HCT116 (cell line): ENCODE measurements around the gene C13orf46. TPM values are rescaled to one million over a fixed set of nuclear protein-coding genes. Genes with fewer than 3 reads are reported as not detected.

Experiments used
- ATAC-seq: fragments of 200-7000 bp; cut with Tn5 transposase; 2 replicates; pipeline ENCODE4 v1.9.1; 2020; ENCODE audit warnings: mild to moderate bottlenecking, moderate library complexity
- BruUV-seq: library from RNA; stranded (reverse); fragments of 400-500 nt; replicated peaks from 2 replicates; lab custom pipeline; 2021; lab: Mats Ljungman, UMichigan
- CTCF ChIA-PET: fragments of 300-600 bp; sonication (Branson Sonifier 250); formaldehyde crosslinking; loops from one replicate; lab custom pipeline; 2021; ENCODE audit warnings: antibody characterized with exemption; lab: Charles Lee
- POLR2A ChIA-PET: fragments of 300-600, 350-600 bp; sonication (Branson Sonifier 250); formaldehyde crosslinking; loops from one replicate; lab custom pipeline; 2021; ENCODE audit warnings: antibody characterized with exemption; lab: Charles Lee
- RAD21 ChIA-PET, 2 experiments: fragments of 300-600 bp; sonication (Branson Sonifier 250); formaldehyde crosslinking; loops; one replicate each; lab custom pipeline; 2023; ENCODE audit warnings: low total read pairs in 2 of 2; ENCODE audit not compliant: uncharacterized antibody in 2 of 2, unreplicated experiment in 2 of 2, low non-redundant PET in 1 of 2; lab: Charles Lee
- DNase-seq: peaks from one replicate; pipeline ENCODE4 v3.0.0-alpha.2; 2010; ENCODE audit warnings: low read depth, low spot score
- H2AFZ ChIP-seq: fragments of 200-600 bp; shearing (Covaris generic), sonication (generic); 2 replicates; pipeline ENCODE4 v1.6.1; 2017; ENCODE audit warnings: low read depth, mixed run types, mixed read lengths, antibody characterized with exemption, low read length; ENCODE audit not compliant: poor library complexity, severe bottlenecking
- H3K27ac ChIP-seq: 2 replicates; pipeline ENCODE4 v1.5.1; 2012; ENCODE audit warnings: low read depth, low read length
- H3K27me3 ChIP-seq: fragments of 200-600 bp; sonication (generic); 2 replicates; pipeline ENCODE4 v1.6.1; 2016; ENCODE audit warnings: mixed run types, low read length, mixed read lengths; ENCODE audit not compliant: insufficient read depth
- H3K36me3 ChIP-seq, 2 experiments: fragments of 200-500 bp in 1 of 2; fragments of 200-600 bp in 1 of 2; sonication (Bioruptor generic) in 1 of 2; sonication (generic) in 1 of 2; 2 replicates each; pipeline versions ENCODE4 v1.5.1 to v1.6.1; 2014 to 2016; ENCODE audit warnings: low read length in 2 of 2, inconsistent platforms in 1 of 2, mixed read lengths in 1 of 2, mixed run types in 1 of 2; ENCODE audit not compliant: insufficient read depth in 2 of 2, control insufficient read depth in 1 of 2
- H3K4me1 ChIP-seq, 2 experiments: fragments of 200-600 bp in 1 of 2; sonication (generic) in 1 of 2; 2 replicates each; pipeline versions ENCODE4 v1.5.1 to v1.6.1; 2012 to 2017; ENCODE audit warnings: low read length in 2 of 2, inconsistent platforms in 1 of 2, mild to moderate bottlenecking in 1 of 2, mixed read lengths in 1 of 2, mixed run types in 1 of 2, moderate library complexity in 1 of 2; ENCODE audit not compliant: insufficient read depth in 2 of 2, control insufficient read depth in 1 of 2
- H3K4me2 ChIP-seq: fragments of 200-600 bp; sonication (generic); 2 replicates; pipeline ENCODE4 v1.6.1; 2017; ENCODE audit warnings: mixed run types, low read length, mixed read lengths
- H3K4me3 ChIP-seq, 2 experiments: fragments of 200-600 bp in 1 of 2; sonication (generic) in 1 of 2; replicated peaks in 1 of 2; 2 replicates each; pipeline ENCODE4 v1.5.1; 2011 to 2016; ENCODE audit warnings: low read length in 2 of 2, control low read depth in 1 of 2, low read depth in 1 of 2, mild to moderate bottlenecking in 1 of 2, mixed read lengths in 1 of 2, mixed run types in 1 of 2
- H3K79me2 ChIP-seq: fragments of 200-600 bp; sonication (generic); 2 replicates; pipeline ENCODE4 v1.6.1; 2017; ENCODE audit warnings: mild to moderate bottlenecking, mixed run types, low read length, moderate library complexity, mixed read lengths; ENCODE audit not compliant: insufficient read depth
- H3K9ac ChIP-seq: fragments of 200-600 bp; sonication (generic); 2 replicates; pipeline ENCODE4 v1.6.1; 2016; ENCODE audit warnings: low read length, mixed read lengths
- H3K9me2 ChIP-seq: fragments of 200-600 bp; sonication (generic), shearing (Covaris generic); 2 replicates; pipeline ENCODE4 v1.6.1; 2017; ENCODE audit warnings: mixed run types, mild to moderate bottlenecking, moderate library complexity; ENCODE audit not compliant: insufficient read depth
- H3K9me3 ChIP-seq, 2 experiments: fragments of 200-500 bp in 1 of 2; fragments of 200-600 bp in 1 of 2; sonication (Bioruptor generic) in 1 of 2; sonication (generic) in 1 of 2; 2 replicates each; pipeline ENCODE4 v1.6.1; 2014 to 2017; ENCODE audit warnings: low read length in 2 of 2, mixed read lengths in 2 of 2, inconsistent platforms in 1 of 2, low read depth in 1 of 2, mild to moderate bottlenecking in 1 of 2, mixed run types in 1 of 2, moderate library complexity in 1 of 2; ENCODE audit not compliant: control insufficient read depth in 1 of 2, insufficient read depth in 1 of 2
- H4K20me1 ChIP-seq: fragments of 200-600 bp; sonication (generic), shearing (Covaris generic); 2 replicates; pipeline ENCODE4 v1.6.1; 2017; ENCODE audit warnings: mixed run types, mild to moderate bottlenecking, moderate library complexity; ENCODE audit not compliant: insufficient read depth
- ATF3 ChIP-seq: IDR thresholded peaks from 2 replicates; pipeline ENCODE4 v1.6.1; 2012
- CBX3 ChIP-seq: IDR thresholded peaks from 2 replicates; pipeline ENCODE4 v1.6.1; 2012; ENCODE audit warnings: low read depth
- CTCF ChIP-seq, 3 experiments: fragments of 200-600 bp in 1 of 3; sonication (generic) in 1 of 3; IDR thresholded peaks in 2 of 3; conservative IDR thresholded peaks in 1 of 3; 2 replicates each; pipeline ENCODE4 v1.5.1; 2012 to 2017; ENCODE audit warnings: low read depth in 2 of 3, low read length in 2 of 3, antibody characterized with exemption in 1 of 3, borderline replicate concordance in 1 of 3, control low read depth in 1 of 3, mild to moderate bottlenecking in 1 of 3, mixed read lengths in 1 of 3, mixed run types in 1 of 3, moderate library complexity in 1 of 3; ENCODE audit not compliant: insufficient read depth in 1 of 3
- ELF1 ChIP-seq: IDR thresholded peaks from 2 replicates; pipeline ENCODE4 v1.6.1; 2012; ENCODE audit warnings: low read depth, borderline replicate concordance
- EZH2 ChIP-seq: fragments of 200-600 bp; sonication (generic); IDR thresholded peaks from 2 replicates; pipeline ENCODE4 v1.6.1; 2017; ENCODE audit warnings: antibody characterized with exemption, mixed run types
- FOSL1 ChIP-seq: IDR thresholded peaks from 2 replicates; pipeline ENCODE4 v1.6.1; 2012; ENCODE audit warnings: low read depth
- JUND ChIP-seq: IDR thresholded peaks from 2 replicates; pipeline ENCODE4 v1.6.1; 2012
- SIN3A ChIP-seq: IDR thresholded peaks from 2 replicates; pipeline ENCODE4 v1.6.1; 2012; ENCODE audit warnings: low read depth
- SP1 ChIP-seq: IDR thresholded peaks from 2 replicates; pipeline ENCODE4 v1.6.1; 2012; ENCODE audit warnings: low read depth
- TCF7L2 ChIP-seq: IDR thresholded peaks from 2 replicates; pipeline ENCODE4 v1.7.0; 2011; ENCODE audit warnings: borderline replicate concordance, inconsistent platforms; ENCODE audit not compliant: insufficient read depth, insufficient read length; ENCODE audit errors: extremely low read depth
- YY1 ChIP-seq: IDR thresholded peaks from 2 replicates; pipeline ENCODE4 v1.6.1; 2011; ENCODE audit warnings: low read length, low read depth, moderate library complexity, mild to moderate bottlenecking; ENCODE audit not compliant: insufficient replicate concordance; ENCODE audit errors: extremely low read depth
- ZBTB33 ChIP-seq: IDR thresholded peaks from 2 replicates; pipeline ENCODE4 v1.6.1; 2011; ENCODE audit warnings: mild to moderate bottlenecking, low read length, moderate library complexity; ENCODE audit not compliant: insufficient replicate concordance; ENCODE audit errors: extremely low read depth
- ZNF274 ChIP-seq: fragments of 200-500 bp; sonication (Bioruptor generic); IDR thresholded peaks from 2 replicates; pipeline ENCODE4 v1.6.1; 2014; ENCODE audit warnings: mild to moderate bottlenecking, low read depth, low read length, inconsistent platforms
- intact Hi-C: fragments of 100-400 bp; cut with micrococcal nuclease; formaldehyde crosslinking; loops from 2 replicates; pipeline ENCODE4 v1.10.0; 2022
- total RNA-seq: library from RNA; stranded (reverse); gene quantifications from one replicate; pipeline ENCODE4 v1.2.1, GENCODE V29; 2021; ENCODE audit not compliant: unreplicated experiment

C13orf46 gene
- total RNA-seq, 1 experiment from 2014 or later: 0.93 TPM

GRCh38 chr13:113927661-113928581 lies 46.0 kb downstream of the C13orf46 start:
- no peak for ATAC-seq
- RAD21 ChIA-PET: no interaction called here
- H3K9ac ChIP-seq: no peak overlapping the region
- H3K9me2 ChIP-seq: no peaks in the 10 kb centered on the region
- H2AFZ ChIP-seq: no peak overlapping the region
- no peak overlapping the region for H3K27ac ChIP-seq
- CTCF ChIA-PET: no interaction called here
- TF ChIP-seq SP1 (no peak), ELF1 (no peak), SIN3A (no peak), JUND (no peak), CTCF (IDR thresholded peaks at IDR 0.05 in 2 of 3, conservative IDR thresholded peaks at IDR 0.05 in 1 of 3; ENCODE audit: borderline replicate concordance in 1 of 3, insufficient read depth in 1 of 3, low read depth in 2 of 3, low read length in 2 of 3) (no peak), ZBTB33 (no peak), ATF3 (no peak), CBX3 (no peak), TCF7L2 (no peak), YY1 (no peak), FOSL1 (no peak), ZNF274 (no peak), EZH2 (no peak)
- H3K4me2 ChIP-seq: no peak overlapping the region
- no peaks in the 10 kb centered on the region for H3K9me3 ChIP-seq
- no peaks in the 10 kb centered on the region for H3K27me3 ChIP-seq
- H3K4me3 ChIP-seq: no peak overlapping the region
- intact Hi-C loops: no loop called here
- BruUV-seq: no TSS peak
- POLR2A ChIA-PET: no interaction called here
- no peak for DNase-seq
- no peaks in the 10 kb centered on the region for H4K20me1 ChIP-seq
- no peaks in the 10 kb centered on the region for H3K79me2 ChIP-seq
- no peaks in the 10 kb centered on the region for H3K36me3 ChIP-seq
- no peaks in the 10 kb centered on the region for H3K4me1 ChIP-seq
